Activated CD4-positive, alpha-beta T cell treated with anti-CD3 and anti-CD28 coated beads, Interleukin-10, Interleukin-2, amounts not matched to agents 100 ng/mL and 50 ng/mL, durations not matched to agents 16 hours and 8 hours (primary cell): ENCODE measurements around the gene EPHB2.
"Not testable (repeated sequence)": the region's sequence is repeated elsewhere in the genome, so short reads cannot be mapped to it uniquely, and the experiment has no call there.

Source experiments
- DNase-seq: peaks from one replicate; pipeline ENCODE4 v3.0.0-alpha.2; 2020

Gene EPHB2

DNA sequence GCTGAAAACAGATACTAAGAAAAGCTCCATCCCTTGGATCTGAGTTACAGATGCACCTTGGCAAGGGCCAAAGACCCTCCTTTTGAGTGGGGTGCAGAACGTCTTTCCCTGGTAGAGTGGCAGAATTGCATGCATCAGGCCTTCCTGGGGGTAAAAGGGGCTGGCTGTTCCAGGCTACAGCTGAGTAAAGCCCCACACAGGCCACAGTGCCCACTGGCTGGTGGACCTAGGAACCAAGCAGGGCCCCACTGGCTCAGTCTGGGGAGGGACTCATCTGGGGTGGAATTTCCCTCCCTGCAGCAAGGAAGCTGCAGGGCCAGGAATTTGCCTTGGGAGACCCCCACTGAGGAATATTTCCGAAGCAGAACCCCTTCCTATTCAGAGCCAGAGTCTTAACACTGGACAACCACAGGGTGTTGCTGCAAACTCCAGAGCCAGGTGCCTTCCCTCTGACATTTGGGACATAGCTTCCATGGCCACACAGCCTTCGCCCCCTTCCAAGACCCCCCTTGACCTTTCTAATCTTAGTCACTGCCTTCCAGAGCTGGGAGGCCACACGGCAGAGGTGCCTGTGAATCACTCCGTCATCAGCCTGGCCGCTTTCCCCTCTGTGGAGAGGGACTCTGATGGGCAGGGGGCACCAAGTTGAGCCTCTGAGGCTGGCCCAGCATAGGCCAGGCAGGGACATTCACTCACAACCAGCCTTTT is 209.5 kb downstream of the EPHB2 start:
- DNase-seq: no peak

DNA sequence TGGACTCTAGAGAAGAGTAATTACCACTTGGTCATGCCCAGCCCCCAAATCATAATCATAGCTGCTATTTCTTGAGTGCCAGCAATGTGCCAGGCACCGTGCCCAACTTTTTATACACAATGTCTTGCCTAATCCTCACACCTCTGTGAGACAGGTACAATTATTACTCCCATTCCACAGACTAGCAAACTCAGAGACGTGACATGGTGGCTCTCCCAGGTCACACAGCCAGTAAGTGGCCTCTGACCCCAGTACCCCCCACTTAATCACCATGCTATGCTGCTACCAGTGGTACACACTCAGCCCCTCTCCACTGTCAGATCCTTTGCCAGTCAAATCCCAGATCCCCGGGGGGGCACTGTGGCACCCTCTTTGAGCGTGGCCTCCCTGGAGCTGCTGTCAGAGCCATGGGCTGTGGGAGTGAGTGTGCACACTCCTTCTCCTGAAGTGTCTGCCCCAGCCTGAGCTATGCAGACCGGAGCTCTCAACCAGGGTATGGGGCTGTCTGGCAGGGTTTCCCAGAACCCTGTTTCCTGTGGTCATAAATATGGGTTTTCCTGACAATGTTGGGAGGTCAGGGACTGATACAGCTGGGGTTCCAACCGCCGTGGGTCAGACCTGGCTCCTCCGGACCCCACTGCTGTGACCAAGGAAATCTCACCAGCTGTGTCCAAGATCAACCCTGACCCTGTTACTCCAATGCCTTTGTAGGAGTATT is 210.3 kb downstream of the EPHB2 start:
- DNase-seq: no peak

DNA sequence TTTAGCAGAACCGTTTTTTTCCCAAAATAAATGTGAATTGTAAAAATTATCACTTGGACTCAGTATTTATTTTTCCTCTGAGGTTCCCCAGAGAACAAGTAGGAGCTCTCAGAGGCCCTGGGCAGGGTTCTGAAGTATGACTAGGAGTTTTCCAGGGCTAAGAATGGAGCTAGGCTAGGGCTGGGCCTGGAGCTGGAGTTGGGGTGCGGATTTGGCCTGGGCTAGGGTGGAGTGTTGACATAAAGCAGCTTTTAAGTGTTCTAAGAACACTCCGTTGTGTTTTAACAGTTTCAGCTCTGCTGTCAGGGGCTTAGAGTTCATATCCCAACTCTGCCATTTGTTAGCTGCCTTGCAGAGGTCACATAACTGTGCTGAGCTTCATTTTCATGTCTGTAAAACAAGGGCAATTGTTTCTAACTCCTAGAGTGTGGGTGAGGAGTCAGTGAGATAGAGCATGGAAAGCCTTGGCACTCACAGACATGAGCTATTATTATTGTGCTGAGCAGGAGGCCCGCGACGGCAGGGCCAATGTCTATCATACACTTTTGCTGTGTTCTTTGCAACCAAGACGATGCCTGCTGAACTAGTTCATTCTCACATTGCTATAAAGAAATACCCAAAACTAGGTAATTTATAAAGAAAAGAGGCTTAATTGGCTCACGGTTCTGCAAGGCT is 210.9 kb downstream of the EPHB2 start:
- no peak for DNase-seq

DNA sequence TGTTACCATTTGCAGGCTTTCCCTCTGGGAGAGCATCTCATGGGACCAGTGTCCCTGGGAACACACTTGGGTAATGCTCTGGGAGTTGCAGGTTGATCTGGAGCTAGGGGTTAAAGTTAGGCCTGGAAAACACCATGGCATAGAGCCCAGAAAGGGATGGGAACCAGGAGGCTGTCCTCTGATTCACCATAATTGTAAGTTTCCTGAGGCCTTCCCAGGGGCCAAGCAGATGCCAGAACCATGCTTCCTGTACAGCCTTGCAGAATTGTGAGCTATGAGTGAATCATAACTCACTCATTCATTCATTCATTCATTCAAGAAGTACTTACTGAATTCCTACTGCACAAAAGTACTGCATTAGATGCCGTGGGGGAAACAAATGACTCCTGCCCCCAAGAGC is 212.0 kb downstream of the EPHB2 start:
- DNase-seq: no peak

DNA sequence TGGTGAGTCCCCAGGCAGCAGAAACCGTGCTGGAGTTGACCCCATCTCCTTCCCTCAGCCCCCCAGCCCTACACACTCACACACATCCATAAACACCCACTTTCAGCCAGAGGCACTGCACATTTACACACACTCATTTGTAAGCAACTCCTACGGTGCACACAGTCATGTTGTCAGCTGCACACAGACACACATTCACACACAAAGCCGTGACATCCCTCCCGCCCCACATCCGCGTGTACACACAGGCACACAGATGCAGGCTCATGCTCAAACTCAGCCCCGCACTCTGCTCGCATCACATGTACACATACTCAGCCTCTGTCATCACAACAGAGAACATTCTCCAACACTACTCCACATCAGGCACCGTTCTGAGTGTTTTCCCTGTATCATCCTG is 214.5 kb downstream of the EPHB2 start:
- no peak for DNase-seq

DNA sequence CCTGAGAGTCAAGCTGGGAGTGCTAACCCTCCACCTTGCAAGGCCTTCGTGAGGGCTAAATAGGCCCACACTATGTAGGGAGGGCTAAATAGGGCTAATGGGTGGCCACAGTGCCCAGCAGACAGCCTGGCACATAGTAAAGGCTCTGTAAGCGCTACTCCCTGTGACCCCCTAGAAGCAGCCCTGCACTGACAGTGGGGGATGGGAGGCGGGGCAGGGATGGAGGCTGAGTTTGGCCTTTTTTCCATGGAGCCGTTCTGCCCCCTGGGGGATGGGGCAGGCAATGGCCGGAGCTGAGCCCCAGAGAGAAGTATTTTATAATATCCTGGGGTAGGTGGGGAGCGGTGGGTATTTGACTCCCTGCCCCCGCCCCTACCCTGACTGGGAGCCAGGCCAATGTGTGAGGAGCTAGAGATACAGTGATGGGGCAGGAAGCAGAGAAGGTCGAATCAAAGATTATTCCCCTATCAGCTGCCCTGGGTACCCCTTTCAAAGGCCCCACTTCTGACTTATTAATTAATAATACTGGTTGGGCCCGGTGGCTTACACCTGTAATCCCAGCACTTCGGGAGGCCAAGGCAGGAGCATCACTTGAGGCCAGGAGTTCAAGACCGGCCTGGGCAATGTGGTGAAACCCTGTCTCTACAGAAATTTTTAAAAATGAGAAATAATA is 219.7 kb downstream of the EPHB2 start:
- DNase-seq: peak; percentile 32

DNA sequence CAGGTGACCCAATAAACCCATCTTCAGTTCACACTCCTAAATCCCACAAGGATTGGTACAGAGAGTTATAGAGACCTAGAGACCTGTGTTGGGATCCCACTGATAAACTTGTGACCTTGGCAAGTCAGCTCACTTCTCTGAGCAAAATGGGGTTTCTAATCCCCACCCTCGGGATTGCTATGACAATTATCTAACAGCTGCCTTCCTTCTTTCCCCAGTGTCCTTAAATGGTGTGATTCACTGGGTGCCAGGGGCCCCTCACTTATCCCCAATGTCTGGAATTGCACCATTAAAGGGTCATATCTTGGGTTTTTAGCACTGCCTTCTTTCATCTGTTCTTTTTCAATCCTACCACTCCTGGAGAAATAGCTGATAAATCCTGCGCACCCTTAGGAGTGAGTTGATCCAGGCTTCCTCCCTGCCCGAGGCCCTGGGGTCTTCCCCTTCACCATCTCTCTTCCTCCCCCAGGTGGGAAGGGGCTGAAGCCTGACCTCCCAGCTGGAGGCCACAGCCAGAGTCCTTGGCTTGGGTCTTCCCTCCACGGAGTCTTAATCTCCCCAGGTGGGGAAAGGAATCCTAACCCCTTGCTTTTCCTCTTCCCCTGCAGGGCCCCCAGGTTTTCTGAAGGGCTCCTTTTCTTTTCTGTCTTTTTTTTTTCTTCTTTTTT is 222.3 kb downstream of the EPHB2 start:
- no peak for DNase-seq

DNA sequence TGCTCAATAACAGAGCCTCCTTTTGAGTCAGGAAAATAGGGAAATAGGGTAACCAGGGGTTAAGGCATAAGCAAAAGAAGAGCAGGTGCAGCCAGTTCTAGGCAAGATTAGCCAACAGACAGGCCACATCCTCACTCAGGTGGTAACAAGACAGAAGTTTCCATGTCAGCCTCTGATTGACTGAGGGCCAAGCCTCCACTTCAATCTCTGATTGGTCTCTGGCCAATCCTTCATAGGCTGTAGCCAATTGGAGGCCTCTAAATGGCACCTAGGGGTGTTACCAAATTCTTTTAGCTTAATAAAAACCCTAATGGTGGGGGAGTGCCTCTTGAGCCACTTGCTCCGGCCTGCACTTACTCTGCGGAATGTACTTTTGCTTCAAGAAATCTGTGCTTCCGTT is 224.8 kb downstream of the EPHB2 start:
- DNase-seq: no peak

DNA sequence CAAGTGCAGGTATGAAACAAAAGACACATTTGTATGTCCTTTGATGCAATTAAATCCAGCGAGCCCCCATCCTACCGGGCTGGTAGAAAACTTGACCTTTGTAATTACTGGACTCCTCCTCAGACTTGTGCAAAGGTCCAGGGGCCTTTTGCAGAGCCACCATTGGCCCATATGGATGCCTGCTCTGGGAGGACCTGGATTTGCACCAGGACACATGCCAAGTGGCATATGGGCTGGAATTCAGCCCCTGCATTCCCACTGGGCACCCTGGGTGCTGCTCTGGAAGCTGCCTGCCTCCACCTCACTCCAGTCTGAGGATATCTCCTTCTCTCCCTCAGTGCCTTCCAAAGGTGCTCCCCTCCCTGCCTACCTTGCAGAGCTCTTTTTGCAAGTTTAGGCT is 226.0 kb downstream of the EPHB2 start:
- DNase-seq: no peak

DNA sequence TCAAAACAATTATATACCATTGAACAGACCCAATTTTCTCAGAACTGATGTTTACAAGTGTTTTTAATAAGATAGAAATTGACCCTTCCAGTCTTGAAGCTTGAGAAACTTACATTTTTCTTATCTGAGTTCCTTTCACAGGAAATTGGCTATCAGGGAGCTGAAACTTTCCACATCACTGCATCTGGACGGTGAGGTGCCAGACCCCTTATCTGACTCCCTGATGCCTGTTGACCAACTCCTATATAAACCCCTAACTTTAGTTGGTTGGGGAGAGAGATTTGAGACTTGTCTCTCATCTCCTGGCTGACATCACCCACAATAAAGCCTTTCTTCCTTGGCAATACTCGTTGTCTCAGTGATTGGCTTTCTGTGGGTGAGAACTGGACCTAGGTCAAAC is 230.6 kb downstream of the EPHB2 start:
- DNase-seq: no peak

DNA sequence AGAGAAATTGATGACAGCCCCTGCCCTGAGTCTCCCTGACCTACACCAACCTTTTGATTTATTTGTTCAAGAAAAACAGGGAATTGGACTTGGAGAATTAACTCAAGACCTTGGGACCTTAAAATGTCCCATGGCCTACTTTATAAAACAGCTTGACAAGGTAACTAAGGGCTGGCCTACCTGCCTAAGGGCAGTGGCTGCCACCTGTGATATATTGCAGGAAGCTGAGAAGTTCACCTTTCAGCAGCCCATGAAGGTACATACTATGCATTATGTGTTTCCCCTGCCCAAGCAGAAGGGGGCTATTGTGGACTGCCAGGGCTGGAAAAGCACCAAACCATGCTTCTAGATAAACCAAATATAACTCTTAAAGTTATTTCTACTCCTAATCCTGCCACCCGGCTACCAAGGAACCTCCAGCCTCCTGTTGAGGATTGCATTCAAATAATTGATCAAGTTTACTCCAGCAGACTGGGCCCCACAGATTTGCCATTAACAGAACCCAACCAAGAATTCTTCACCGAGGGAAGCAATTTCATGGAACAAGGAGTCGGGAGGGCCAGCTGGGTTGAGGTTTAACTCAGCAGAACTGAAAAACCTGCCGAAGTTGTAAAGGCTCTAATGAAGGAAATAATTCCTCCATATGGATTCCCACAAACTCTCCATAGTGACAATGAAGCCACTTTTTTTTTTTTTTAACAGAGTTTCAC is 233.9 kb downstream of the EPHB2 start:
- no peak for DNase-seq

DNA sequence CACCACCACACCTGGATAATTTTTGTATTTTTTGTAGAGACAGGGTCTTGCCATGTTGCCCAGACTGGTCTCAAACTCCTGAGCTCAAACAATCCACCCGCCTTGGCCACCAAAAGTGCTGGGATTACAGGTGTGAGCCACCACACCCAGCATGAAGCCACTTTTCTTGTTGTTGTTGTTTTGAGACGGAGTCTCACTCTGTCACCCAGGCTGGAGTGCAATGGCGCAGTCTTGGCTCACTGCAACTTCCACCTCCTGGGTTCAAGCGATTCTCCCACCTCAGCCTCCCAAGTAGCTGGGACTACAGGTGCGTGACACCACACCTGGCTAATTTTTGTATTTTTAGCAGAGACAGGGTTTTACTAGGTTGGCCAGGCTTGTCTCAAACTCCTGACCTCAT is 234.5 kb downstream of the EPHB2 start:
- DNase-seq: not testable (repeated sequence)

DNA sequence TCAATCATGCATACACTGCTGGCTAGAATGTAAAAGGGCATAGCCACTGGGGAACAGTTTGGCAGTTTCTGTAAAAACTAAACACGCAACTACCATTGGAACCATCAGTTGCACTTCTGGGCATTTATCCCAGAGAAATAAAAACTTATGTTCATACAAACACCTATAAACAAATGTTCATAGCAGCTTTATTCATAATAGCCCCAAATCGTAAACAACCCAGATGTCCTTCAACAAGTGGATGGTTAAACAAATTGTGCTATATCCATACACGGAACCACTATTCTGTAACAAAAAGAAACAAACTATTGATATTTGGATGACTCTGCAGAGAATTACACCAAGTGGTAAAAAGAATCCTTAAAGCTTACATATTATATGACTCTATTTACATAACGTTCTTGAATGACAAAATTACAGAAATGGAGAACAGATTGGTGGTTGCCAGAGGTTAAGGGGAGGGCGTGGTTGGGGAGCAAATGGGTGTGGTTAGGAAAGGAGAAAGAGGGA is 239.2 kb downstream of the EPHB2 start:
- no peak for DNase-seq

DNA sequence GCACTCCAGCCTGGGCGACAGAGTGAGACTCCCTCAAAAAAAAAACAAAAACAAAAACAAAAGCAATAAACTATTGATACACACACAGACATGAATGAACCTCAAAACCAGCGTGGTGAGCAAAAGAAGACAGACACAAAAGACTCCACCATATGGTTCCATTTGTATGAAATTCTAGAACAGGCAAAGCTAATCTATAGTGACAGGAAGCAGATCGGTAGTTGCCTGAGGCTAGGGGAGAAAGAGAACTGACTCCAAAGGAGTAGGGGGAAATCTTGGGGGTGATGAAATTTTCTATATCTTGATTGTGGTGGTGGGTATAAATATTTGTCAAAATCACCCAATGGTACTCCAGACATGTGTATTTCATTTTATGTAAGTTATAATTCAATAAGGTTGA is 241.2 kb downstream of the EPHB2 start:
- DNase-seq: no peak

DNA sequence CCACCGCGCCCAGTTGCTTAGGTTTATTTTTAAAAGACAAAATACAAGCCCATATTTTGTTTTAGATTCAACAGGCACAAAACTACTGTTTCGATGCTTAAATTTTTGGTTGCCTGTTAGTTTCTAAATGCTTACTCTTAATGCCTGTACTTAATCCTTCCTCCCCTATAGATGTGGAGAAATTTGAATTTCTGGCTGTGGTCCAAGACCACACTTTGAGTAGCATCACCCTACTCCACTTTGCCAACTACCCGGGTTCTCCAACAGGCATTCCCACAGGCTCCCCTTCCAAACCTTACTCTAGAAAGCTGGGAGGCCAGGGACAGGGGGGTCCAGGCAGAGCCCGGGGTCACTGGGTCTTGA is 242.0 kb downstream of the EPHB2 start:
- DNase-seq: no peak

DNA sequence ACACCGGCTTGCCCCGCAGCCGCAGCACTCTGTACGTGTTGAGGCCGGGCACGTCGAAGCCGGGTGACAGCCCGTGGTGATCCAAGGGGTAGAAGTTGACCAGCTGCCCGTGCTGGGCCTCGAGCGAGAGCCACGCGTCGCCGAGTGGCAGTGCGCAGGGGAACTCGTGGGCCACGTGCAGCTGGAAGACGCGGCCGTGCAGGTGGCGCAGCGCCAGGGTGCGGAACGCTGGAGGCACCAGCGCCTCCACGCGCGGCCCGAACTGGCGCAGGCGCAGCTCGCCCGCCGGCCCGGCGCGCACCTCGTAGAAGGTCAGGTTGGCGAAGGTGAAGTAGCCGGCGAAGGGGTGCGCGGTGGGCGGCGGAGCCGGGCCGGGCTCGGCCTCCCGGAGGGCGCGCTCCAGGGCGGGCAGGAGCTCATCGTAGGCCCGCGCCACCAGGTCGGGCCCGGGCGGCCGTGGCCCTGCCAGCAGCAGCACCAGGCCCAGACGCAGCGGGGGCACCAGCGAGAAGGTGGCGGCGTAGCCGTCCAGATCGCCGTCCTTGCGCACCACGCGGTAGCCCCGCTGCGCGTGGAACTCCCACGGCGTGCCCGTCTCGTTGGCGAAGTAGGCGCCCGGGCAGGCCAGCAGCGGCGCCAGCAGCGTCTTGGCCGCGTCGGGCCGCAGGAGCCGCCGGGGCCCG is 242.6 kb downstream of the EPHB2 start:
- DNase-seq: no peak

DNA sequence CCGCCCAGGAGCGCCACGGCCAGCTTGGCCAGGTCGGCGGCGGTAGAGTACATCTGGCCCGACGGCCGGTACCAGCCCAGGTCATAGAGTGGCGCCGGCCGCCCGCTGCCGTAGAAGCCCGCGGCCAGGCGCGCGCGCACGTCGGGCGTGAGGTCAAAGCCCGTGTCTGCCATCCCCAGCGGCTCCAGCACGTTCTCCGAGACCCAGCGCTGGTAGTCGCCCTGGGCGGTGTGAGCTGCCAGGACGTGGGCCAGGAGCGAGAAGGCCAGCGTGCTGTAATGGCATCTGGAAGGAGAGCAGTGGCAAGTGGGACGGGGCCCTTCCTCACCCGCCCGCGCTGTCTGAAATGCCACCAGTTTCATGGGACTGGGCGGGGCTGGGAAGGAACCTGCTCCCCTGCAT is 243.1 kb downstream of the EPHB2 start:
- DNase-seq: no peak

DNA sequence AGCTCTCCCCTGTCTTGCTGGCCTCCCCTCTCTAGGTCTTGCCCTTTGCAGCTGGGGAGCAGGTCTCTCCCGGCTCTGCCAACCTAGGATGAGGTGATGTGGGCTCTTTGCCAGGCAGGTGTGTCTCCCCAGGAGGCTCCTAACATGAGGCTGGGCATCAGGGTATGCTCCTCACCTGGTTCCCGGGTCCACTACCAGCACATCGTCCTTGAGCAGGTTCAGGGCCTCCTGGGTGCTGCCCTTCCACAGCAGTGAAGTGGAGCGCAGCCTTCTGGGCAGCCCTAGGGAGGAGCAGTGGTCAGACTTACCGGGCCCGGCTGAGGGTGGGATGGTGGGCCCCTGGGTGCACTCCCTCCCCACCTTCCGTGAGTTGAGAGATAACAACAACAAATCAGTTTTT is 244.5 kb downstream of the EPHB2 start:
- DNase-seq: no peak

DNA sequence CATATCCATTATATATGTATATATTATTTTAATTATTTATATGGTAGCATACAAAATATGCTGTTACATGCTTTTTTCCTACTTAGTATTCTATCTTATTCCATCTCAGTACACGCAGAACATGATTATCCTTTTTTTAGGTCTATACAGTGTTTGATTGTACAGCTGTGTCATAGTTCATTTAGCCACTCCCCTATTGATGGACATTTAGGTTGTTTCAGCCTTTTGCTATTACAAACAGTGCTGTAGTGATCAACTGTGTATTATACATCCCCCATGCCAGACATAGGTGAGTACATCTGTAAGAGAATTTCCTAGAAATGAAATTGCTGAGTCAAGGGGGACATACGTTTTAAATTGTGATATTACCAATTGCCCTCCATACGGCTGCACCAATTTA is 246.4 kb downstream of the EPHB2 start:
- no peak for DNase-seq

DNA sequence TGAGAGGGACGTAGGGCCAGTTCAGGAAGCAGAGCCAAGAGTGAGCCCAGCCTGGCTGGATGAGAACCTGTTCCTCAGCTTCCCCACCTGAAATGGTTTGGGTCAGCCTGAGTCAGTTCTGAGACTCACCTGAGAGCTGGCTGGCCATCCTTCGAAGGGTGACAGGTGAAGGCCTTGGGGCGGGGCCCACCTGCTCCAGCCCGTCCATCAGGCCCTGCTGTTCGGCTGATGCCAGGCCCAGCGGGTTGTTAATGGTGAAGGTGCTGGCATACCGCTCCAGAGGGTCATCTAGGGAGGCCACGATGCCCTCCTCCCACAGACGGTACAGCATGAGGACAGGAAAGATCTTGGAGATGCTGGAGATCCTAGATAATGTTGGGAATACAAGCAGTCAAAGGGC is 247.9 kb downstream of the EPHB2 start:
- DNase-seq: no peak

DNA sequence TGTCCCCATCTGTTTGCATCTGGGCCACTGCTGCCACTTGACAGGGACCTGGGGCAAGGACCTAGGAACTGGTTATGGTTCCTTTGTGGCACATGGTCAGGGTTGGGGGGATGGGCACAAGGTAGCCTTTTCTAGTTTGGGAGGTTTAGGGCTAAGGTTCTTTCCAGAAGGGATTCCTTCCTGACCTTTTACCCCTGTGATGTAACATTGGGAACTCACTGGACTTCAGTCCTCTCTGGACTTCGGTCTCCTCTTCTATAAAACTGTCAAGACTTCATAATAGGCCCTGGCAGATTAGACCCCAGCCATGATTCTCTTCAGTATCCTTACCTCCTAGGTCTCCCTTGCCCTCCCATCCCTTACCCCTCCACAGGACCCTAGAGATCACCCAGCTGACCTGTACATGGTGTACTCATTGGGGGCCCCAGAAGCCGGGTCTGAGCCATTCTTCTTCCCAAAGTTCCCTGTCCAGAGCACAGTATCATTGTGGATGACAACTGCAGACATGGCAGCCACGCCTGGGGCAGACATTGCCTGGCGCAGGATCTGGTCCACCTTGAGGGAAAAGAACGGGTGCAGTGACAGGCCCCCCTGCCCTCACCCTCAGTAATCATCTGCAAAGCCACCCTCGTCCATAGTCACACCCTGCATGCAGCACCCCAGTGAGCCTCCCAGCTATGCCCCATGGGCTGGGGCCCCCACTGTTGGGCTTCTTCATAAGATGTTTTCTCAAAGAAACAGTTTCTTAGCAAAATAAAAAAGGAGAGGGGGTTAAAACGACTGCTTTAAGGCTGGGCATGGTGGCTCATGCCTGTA is 249.1 kb downstream of the EPHB2 start:
- no peak for DNase-seq
